Measurements from ENCODE around the gene UBR4. TPM values are rescaled to one million over a fixed set of nuclear protein-coding genes. Genes with fewer than 3 reads are reported as not detected.

The UBR4 gene
- total RNA-seq, 2 experiments from 2014 or later: 117 to 147 TPM

- peaks cover 2% of the 10 kb centered on the region for H3K4me1 Mint-ChIP-seq
- H3K27me3 Mint-ChIP-seq: no peaks in the 10 kb centered on the region
- intact Hi-C loops (cut with DNase I, micrococcal nuclease): no loop called here
- POLR2A ChIA-PET: no interaction called here
- H3K36me3 Mint-ChIP-seq (ENCODE audit: low read depth): peaks cover 84% of the 10 kb centered on the region
- H3K9me3 Mint-ChIP-seq (ENCODE audit: low read depth): no peaks in the 10 kb centered on the region
- CTCF ChIA-PET: interaction anchor here (0.5 kb wide), 1 partner anchor 28 kb away, joined by 3 read pairs; no protein-coding TSS in a partner anchor
- ATAC-seq (no peak), DNase-seq (no peak)
- H3K4me3 Mint-ChIP-seq: no peak overlapping the region
- H3K27ac Mint-ChIP-seq: no peak overlapping the region
Measured at GRCh38 chr1:19151537-19151936, 58.5 kb downstream of the UBR4 start.

GRCh38 chr1:19149736-19150135, 60.3 kb downstream of the UBR4 start:
- Mint-ChIP-seq H3K4me3 (no peak overlapping the region), H3K4me1 (no peaks in the 10 kb centered on the region), H3K36me3 (ENCODE audit: low read depth) (peaks cover 82% of the 10 kb centered on the region), H3K27ac (no peak overlapping the region), H3K9me3 (ENCODE audit: low read depth) (no peaks in the 10 kb centered on the region), H3K27me3 (no peaks in the 10 kb centered on the region)
- DNase-seq (no peak), ATAC-seq (no peak)
- ChIA-PET CTCF (interaction anchor here (0.6 to 1.2 kb wide), 4 partner anchors 11 to 274 kb away, joined by 3 to 5 read pairs (median 4); no protein-coding TSS in a partner anchor), POLR2A (no interaction called here)
- intact Hi-C loops (cut with DNase I, micrococcal nuclease): loop anchor here in 1 of 2 experiments (5.0 kb wide), 1 partner anchor 88 kb away; no protein-coding TSS in a partner anchor

- no peak overlapping the region for H3K27ac Mint-ChIP-seq
- ChIA-PET CTCF (interaction anchor here (0.7 to 1.4 kb wide), 4 partner anchors 10 to 107 kb away, joined by 3 to 4 read pairs (median 3); no protein-coding TSS in a partner anchor), POLR2A (no interaction called here)
- peaks cover 84% of the 10 kb centered on the region for H3K36me3 Mint-ChIP-seq (ENCODE audit: low read depth)
- H3K4me3 Mint-ChIP-seq: no peak overlapping the region
- no peaks in the 10 kb centered on the region for H3K4me1 Mint-ChIP-seq
- ATAC-seq: no peak
- H3K9me3 Mint-ChIP-seq (ENCODE audit: low read depth): no peaks in the 10 kb centered on the region
- no peaks in the 10 kb centered on the region for H3K27me3 Mint-ChIP-seq
- intact Hi-C loops (cut with DNase I, micrococcal nuclease): no loop called here
- no peak for DNase-seq
Measured at GRCh38 chr1:19140465-19140864, 69.6 kb downstream of the UBR4 start.

GRCh38 chr1:19139711-19140110, 70.4 kb downstream of the UBR4 start:
- Mint-ChIP-seq H3K4me1 (no peaks in the 10 kb centered on the region), H3K36me3 (ENCODE audit: low read depth) (peaks cover 84% of the 10 kb centered on the region)
- no peak for ATAC-seq

GRCh38 chr1:19138958-19139581, 71.0 kb downstream of the UBR4 start:
- H3K36me3 Mint-ChIP-seq (ENCODE audit: low read depth): peaks cover 84% of the 10 kb centered on the region
- ChIA-PET CTCF (interaction anchor here (0.6 to 1.5 kb wide), 2 partner anchors 10 to 255 kb away, joined by 3 to 5 read pairs; no protein-coding TSS in a partner anchor), POLR2A (no interaction called here)
- DNase-seq: no peak
- H3K4me3 Mint-ChIP-seq: no peak overlapping the region
- no peak overlapping the region for H3K27ac Mint-ChIP-seq
- no peaks in the 10 kb centered on the region for H3K4me1 Mint-ChIP-seq
- H3K27me3 Mint-ChIP-seq: no peaks in the 10 kb centered on the region
- ATAC-seq: no peak
- intact Hi-C loops (cut with DNase I, micrococcal nuclease): no loop called here
- peaks cover 7% of the 10 kb centered on the region for H3K9me3 Mint-ChIP-seq (ENCODE audit: low read depth)

More at GRCh38 chr1:19139711-19140110, 70.4 kb downstream of the UBR4 start:
- no peak for DNase-seq
- peaks cover 1% of the 10 kb centered on the region for H3K9me3 Mint-ChIP-seq (ENCODE audit: low read depth)
- H3K4me3 Mint-ChIP-seq: no peak overlapping the region
- intact Hi-C loops (cut with DNase I, micrococcal nuclease): no loop called here
- ChIA-PET POLR2A (no interaction called here), CTCF (interaction anchor here (1.3 to 1.5 kb wide), 3 partner anchors 9 to 29 kb away, joined by 3 to 5 read pairs (median 3); no protein-coding TSS in a partner anchor)
- H3K27ac Mint-ChIP-seq: peak overlapping the region; percentile 44
- no peaks in the 10 kb centered on the region for H3K27me3 Mint-ChIP-seq

GRCh38 chr1:19138331-19138730, 71.7 kb downstream of the UBR4 start:
- intact Hi-C loops (cut with DNase I, micrococcal nuclease): no loop called here
- Mint-ChIP-seq H3K27me3 (no peaks in the 10 kb centered on the region), H3K9me3 (ENCODE audit: low read depth) (peaks cover 7% of the 10 kb centered on the region), H3K4me1 (no peaks in the 10 kb centered on the region), H3K36me3 (ENCODE audit: low read depth) (peaks cover 83% of the 10 kb centered on the region), H3K27ac (no peak overlapping the region), H3K4me3 (no peak overlapping the region)
- ATAC-seq: no peak
- ChIA-PET POLR2A (no interaction called here), CTCF (interaction anchor here (0.6 to 1.5 kb wide), 3 partner anchors 11 to 254 kb away, joined by 3 to 5 read pairs (median 3); no protein-coding TSS in a partner anchor)
- DNase-seq: no peak

GRCh38 chr1:19137158-19137557, 72.9 kb downstream of the UBR4 start:
- Mint-ChIP-seq H3K27ac (no peak overlapping the region), H3K27me3 (no peaks in the 10 kb centered on the region), H3K4me1 (no peaks in the 10 kb centered on the region), H3K9me3 (ENCODE audit: low read depth) (peaks cover 9% of the 10 kb centered on the region), H3K4me3 (no peak overlapping the region), H3K36me3 (ENCODE audit: low read depth) (peaks cover 86% of the 10 kb centered on the region)
- POLR2A ChIA-PET: no interaction called here
- no peak for DNase-seq
- CTCF ChIA-PET: no interaction called here
- intact Hi-C loops (cut with DNase I, micrococcal nuclease): no loop called here
- ATAC-seq: no peak

- ATAC-seq: no peak
- Mint-ChIP-seq H3K27ac (no peak overlapping the region), H3K4me1 (no peaks in the 10 kb centered on the region), H3K4me3 (no peak overlapping the region), H3K36me3 (ENCODE audit: low read depth) (peaks cover 79% of the 10 kb centered on the region), H3K27me3 (no peaks in the 10 kb centered on the region), H3K9me3 (ENCODE audit: low read depth) (peaks cover 9% of the 10 kb centered on the region)
- POLR2A ChIA-PET: interaction anchor here (0.7 kb wide), 1 partner anchor 63 kb away, joined by 8 read pairs; no protein-coding TSS in a partner anchor
- intact Hi-C loops (cut with DNase I, micrococcal nuclease): no loop called here
- CTCF ChIA-PET: interaction anchor here (0.6 kb wide), 1 partner anchor 86 kb away, joined by 3 read pairs; no protein-coding TSS in a partner anchor
- DNase-seq: no peak
Measured at GRCh38 chr1:19133360-19133759, 76.7 kb downstream of the UBR4 start.

GRCh38 chr1:19130468-19130867, 79.6 kb downstream of the UBR4 start:
- DNase-seq (no peak), ATAC-seq (no peak)
- H3K36me3 Mint-ChIP-seq (ENCODE audit: low read depth): peaks cover 80% of the 10 kb centered on the region
- POLR2A ChIA-PET: no interaction called here
- intact Hi-C loops (cut with DNase I, micrococcal nuclease): no loop called here
- H3K4me3 Mint-ChIP-seq: no peak overlapping the region
- CTCF ChIA-PET: interaction anchor here (1.1 to 1.3 kb wide), 3 partner anchors 10 to 32 kb away, joined by 3 read pairs; no protein-coding TSS in a partner anchor
- peaks cover 16% of the 10 kb centered on the region for H3K4me1 Mint-ChIP-seq
- peak overlapping the region; percentile 4 for H3K27ac Mint-ChIP-seq
- no peaks in the 10 kb centered on the region for H3K27me3 Mint-ChIP-seq
- peaks cover 9% of the 10 kb centered on the region for H3K9me3 Mint-ChIP-seq (ENCODE audit: low read depth)

GRCh38 chr1:19128968-19129514, 81.0 kb downstream of the UBR4 start:
- no peaks in the 10 kb centered on the region for H3K27me3 Mint-ChIP-seq
- H3K4me3 Mint-ChIP-seq: no peak overlapping the region
- peak overlapping the region; percentile 34 for H3K27ac Mint-ChIP-seq
- POLR2A ChIA-PET: no interaction called here
- no peak for ATAC-seq
- H3K4me1 Mint-ChIP-seq: peaks cover 30% of the 10 kb centered on the region
- H3K9me3 Mint-ChIP-seq (ENCODE audit: low read depth): peaks cover 2% of the 10 kb centered on the region
- intact Hi-C loops (cut with DNase I, micrococcal nuclease): no loop called here
- no peak for DNase-seq
- CTCF ChIA-PET: interaction anchor here (0.8 to 1.3 kb wide), 3 partner anchors 16 to 318 kb away, joined by 3 read pairs; no protein-coding TSS in a partner anchor
- H3K36me3 Mint-ChIP-seq (ENCODE audit: low read depth): peaks cover 80% of the 10 kb centered on the region

- ChIA-PET POLR2A (interaction anchor here (0.9 kb wide), 1 partner anchor 15 kb away, joined by 3 read pairs; no protein-coding TSS in a partner anchor), CTCF (interaction anchor here (0.6 to 1.6 kb wide), 2 partner anchors 117 to 200 kb away, joined by 3 to 8 read pairs; no protein-coding TSS in a partner anchor)
- DNase-seq (peak; percentile 35), ATAC-seq (peak; percentile 87)
- Mint-ChIP-seq H3K27me3 (no peaks in the 10 kb centered on the region), H3K36me3 (ENCODE audit: low read depth) (peaks cover 90% of the 10 kb centered on the region), H3K9me3 (ENCODE audit: low read depth) (no peaks in the 10 kb centered on the region), H3K27ac (peak overlapping the region; percentile 83), H3K4me3 (no peak overlapping the region), H3K4me1 (peaks cover 39% of the 10 kb centered on the region)
- intact Hi-C loops (cut with DNase I, micrococcal nuclease): loop anchor here in 1 of 2 experiments (5.0 kb wide), 1 partner anchor 48 kb away; no protein-coding TSS in a partner anchor
Measured at GRCh38 chr1:19124273-19124672, 85.8 kb downstream of the UBR4 start.
